ENCODE results near the gene SCN7A.
A peak's percentile ranks its signal among the peaks of the same experiment; 100 is the strongest.

- TF ChIP-seq CTCF (conservative IDR thresholded peaks at IDR 0.05; ENCODE audit: low read length) (peak; percentile 80), EZH2phosphoT487 (IDR thresholded peaks at IDR 0.05; ENCODE audit: borderline replicate concordance, low read depth, low read length) (no peak)
Measured at GRCh38 chr2:166361351-166362153, 132.5 kb downstream of the SCN7A start.

All from OCI-LY7 (cell line).